ENCODE data around the gene PPFIA3. TPM values are rescaled to one million over a fixed set of nuclear protein-coding genes. Genes with fewer than 3 reads are reported as not detected.

PPFIA3 gene
- polyA plus RNA-seq, 2 of the 4 experiments (the other 2 are of a cell fraction), result 3.2 to 7.3 TPM

- H3K4me3 ChIP-seq, result peak overlapping the region; percentile 68
- FAIRE-seq (no peak), ATAC-seq (peak; percentile 44 to 69), DNase-seq (ENCODE audit: low read depth in 1 of 2, low spot score in 1 of 2) (peak; percentile 85 to 91)
- WGBS (ENCODE audit: missing lambda C conversion rate), result 3% methylated on average over 52 of the region's 75 CpGs
- peak overlapping the region; percentile 76 to 83 for H3K27ac ChIP-seq
- peak overlapping the region; percentile 100 for H3K4me2 ChIP-seq
- no peaks in the 10 kb centered on the region for H3K9me3 ChIP-seq
- H3K4me1 ChIP-seq, result peaks cover 31% of the 10 kb centered on the region
- TF ChIP-seq ZNF302 (CRISPR knock-in tag; IDR thresholded peaks at IDR 0.05) (no peak), NR3C1 (IDR thresholded peaks at IDR 0.05) (no peak), POLR2AphosphoS2 (conservative IDR thresholded peaks at IDR 0.05; ENCODE audit: low read length) (no peak), BHLHE40 (IDR thresholded peaks at IDR 0.05; ENCODE audit: low read depth, low read length) (no peak), SREBF2 (IDR thresholded peaks at IDR 0.05) (no peak), EP300 (IDR thresholded peaks at IDR 0.05) (0 out of 5 replicates have a peak, but pooled peaks of 1 of the 2 experiments have one; percentile 15), JUN (IDR thresholded peaks at IDR 0.05) (peak; percentile 30 to 37; a peak in 2 of 5 replicates), POLR2A (IDR thresholded peaks at IDR 0.05; ENCODE audit: low read length) (peak; percentile 24; the same call in 1 of the 2 replicates), ZFP36 (IDR thresholded peaks at IDR 0.05; ENCODE audit: borderline replicate concordance, partially characterized antibody) (no peak), CBX8 (IDR thresholded peaks at IDR 0.05) (no peak), HES2 (IDR thresholded peaks at IDR 0.05) (no peak), RFX5 (IDR thresholded peaks at IDR 0.05) (no peak), HMGXB4 (CRISPR knock-in tag; IDR thresholded peaks at IDR 0.05; ENCODE audit: borderline replicate concordance) (no peak), KDM1A (IDR thresholded peaks at IDR 0.05; ENCODE audit: low read depth) (no peak), HOXA7 (CRISPR knock-in tag; IDR thresholded peaks at IDR 0.05) (no peak), E2F6 (IDR thresholded peaks at IDR 0.05; ENCODE audit: borderline replicate concordance, low read depth) (peak; percentile 90), ESRRA (IDR thresholded peaks at IDR 0.05; ENCODE audit: borderline replicate concordance, low read length) (no peak), JUNB (IDR thresholded peaks at IDR 0.05) (no peak), GATA3 (IDR thresholded peaks at IDR 0.05; ENCODE audit: borderline replicate concordance) (peak; percentile 74), MAX (IDR thresholded peaks at IDR 0.05) (peak; percentile 84), TP53 (CRISPR knock-in tag; IDR thresholded peaks at IDR 0.05) (0 out of 2 replicates have a peak, but pooled peaks have one; percentile 44), RAD21 (conservative IDR thresholded peaks at IDR 0.05 in 1 of 2, IDR thresholded peaks at IDR 0.05 in 1 of 2) (no peak; a peak in 1 of 5 replicates)
- CTCF ChIA-PET, result interaction anchor here (0.6 to 15.0 kb wide), 13 partner anchors 7 to 267 kb away, joined by 3 to 298 read pairs (median 7); partner anchors contain the start of genes LIN7B and PPFIA3
- POLR2A ChIA-PET, result interaction anchor here (0.5 to 2.7 kb wide), 6 partner anchors 22 to 303 kb away, joined by 3 to 14 read pairs (median 4); partner anchors contain the start of genes ALDH16A1, GYS1, PPFIA3 and RUVBL2
Observed at GRCh38 chr19:49150106-49150943, 31.0 kb downstream of the PPFIA3 start.

GRCh38 chr19:49150944-49151243 is 31.6 kb downstream of the PPFIA3 start:
- H3K4me2 ChIP-seq, result peak overlapping the region; percentile 100
- peak overlapping the region; percentile 76 to 83 for H3K27ac ChIP-seq
- ATAC-seq (no peak), FAIRE-seq (no peak), DNase-seq (ENCODE audit: low read depth in 1 of 2, low spot score in 1 of 2) (no peak)
- WGBS (ENCODE audit: missing lambda C conversion rate), result 27% methylated on average over 16 of the region's 16 CpGs
- ChIA-PET POLR2A (interaction anchor here (1.5 to 2.7 kb wide), 2 partner anchors 23 to 31 kb away, joined by 5 to 14 read pairs; partner anchors contain the start of gene PPFIA3), CTCF (interaction anchor here (0.7 to 15.0 kb wide), 10 partner anchors 8 to 151 kb away, joined by 3 to 298 read pairs (median 6); partner anchors contain the start of genes LIN7B and PPFIA3)
- TF ChIP-seq ELK1 (IDR thresholded peaks at IDR 0.05; ENCODE audit: low read depth, low read length) (no peak), RFX5 (IDR thresholded peaks at IDR 0.05) (no peak), CTCF (IDR thresholded peaks at IDR 0.05) (no peak)
- peak overlapping the region; percentile 68 for H3K4me3 ChIP-seq
- no peaks in the 10 kb centered on the region for H3K9me3 ChIP-seq
- peaks cover 26% of the 10 kb centered on the region for H3K4me1 ChIP-seq
